SJSA1 (cell line): ENCODE measurements around the gene FIGNL2. TPM values are rescaled to one million over a fixed set of nuclear protein-coding genes. Genes with fewer than 3 reads are reported as not detected.
"Not testable (repeated sequence)": the region's sequence is repeated elsewhere in the genome, so short reads cannot be mapped to it uniquely, and the experiment has no call there.

ENCODE experiments used
- DNase-seq, 2 experiments: peaks; one replicate each; pipeline ENCODE4 v3.0.0-alpha.2; 2015 to 2020; ENCODE audit warnings: low spot score in 2 of 2, low read depth in 1 of 2
- H3K27ac ChIP-seq: fragments of 250-450 bp; sonication (Bioruptor Pico); 2 replicates; pipeline ENCODE4 v1.5.1; 2020; ENCODE audit warnings: mild to moderate bottlenecking, moderate library complexity
- H3K27me3 ChIP-seq: fragments of 250-450 bp; sonication (Bioruptor Pico); replicated peaks from 2 replicates; pipeline ENCODE4 v1.5.1; 2020; ENCODE audit warnings: mild to moderate bottlenecking, moderate library complexity
- H3K36me3 ChIP-seq: fragments of 250-450 bp; sonication (Bioruptor Pico); 2 replicates; pipeline ENCODE4 v1.5.1; 2020; ENCODE audit warnings: mild to moderate bottlenecking
- H3K4me1 ChIP-seq: fragments of 250-450 bp; sonication (Bioruptor Pico); replicated peaks from 2 replicates; pipeline ENCODE4 v1.6.1; 2021; ENCODE audit warnings: mild to moderate bottlenecking
- H3K4me3 ChIP-seq: fragments of 250-450 bp; sonication (Bioruptor Pico); 2 replicates; pipeline ENCODE4 v1.5.1; 2020; ENCODE audit warnings: mild to moderate bottlenecking
- H3K9me3 ChIP-seq: fragments of 250-450 bp; sonication (Bioruptor Pico); replicated peaks from 2 replicates; pipeline ENCODE4 v1.5.1; 2020; ENCODE audit warnings: mild to moderate bottlenecking
- total RNA-seq: library from RNA; depleted of rRNA; stranded (reverse); fragments of >200 nt; shearing (Covaris generic); gene quantifications from 2 replicates; pipeline ENCODE4 v1.2.3, GENCODE V29; 2014

FIGNL2 gene
- total RNA-seq, 1 experiment from 2014 or later = not detected

DNA sequence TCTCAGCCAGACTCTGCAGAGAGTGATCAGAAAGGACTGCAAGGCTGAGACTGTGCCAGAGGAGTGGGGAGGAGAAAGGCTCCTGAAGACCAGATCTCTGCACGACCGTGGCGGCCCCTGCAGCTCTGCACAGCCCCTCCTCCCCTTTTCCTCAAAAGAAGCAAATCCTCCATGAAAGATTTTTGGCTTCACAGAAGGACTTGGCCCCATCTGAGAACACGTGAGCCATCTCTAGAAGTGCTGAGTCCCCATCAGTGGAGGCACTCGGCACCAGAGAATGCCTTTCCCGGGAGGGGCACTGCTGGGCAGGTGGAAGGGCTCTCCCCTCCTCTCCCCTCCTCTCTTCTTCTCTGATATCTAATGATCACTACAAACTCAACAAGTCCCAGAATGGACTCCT is 6.8 kb downstream of the FIGNL2 start:
- no peaks in the 10 kb centered on the region for H3K9me3 ChIP-seq
- no peaks in the 10 kb centered on the region for H3K4me1 ChIP-seq
- H3K4me3 ChIP-seq = no peak overlapping the region
- peaks cover 52% of the 10 kb centered on the region for H3K27me3 ChIP-seq
- no peak for DNase-seq
- no peak overlapping the region for H3K27ac ChIP-seq
- H3K36me3 ChIP-seq = no peaks in the 10 kb centered on the region

DNA sequence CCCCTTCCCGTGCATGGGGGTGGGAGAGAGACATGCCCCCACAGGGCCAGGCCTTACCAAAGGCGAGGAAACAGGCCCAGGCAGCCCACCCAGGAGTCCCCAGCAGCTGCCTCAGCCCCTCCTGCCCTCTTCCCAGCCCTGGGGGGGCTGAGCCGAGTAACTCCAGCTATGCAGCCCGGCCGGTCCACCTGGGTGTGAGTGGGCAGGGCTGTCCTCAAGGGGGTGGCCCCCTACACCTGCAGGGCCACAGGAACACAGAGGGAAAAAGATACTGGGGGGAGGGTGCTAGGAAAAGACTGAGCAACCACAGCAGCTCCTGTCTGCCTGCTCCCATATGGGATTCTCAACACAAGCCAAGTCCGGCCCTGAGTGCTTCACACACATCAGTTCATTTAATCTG is 7.6 kb downstream of the FIGNL2 start:
- H3K36me3 ChIP-seq = no peaks in the 10 kb centered on the region
- H3K4me1 ChIP-seq = no peaks in the 10 kb centered on the region
- no peak for DNase-seq
- H3K27me3 ChIP-seq = peaks cover 44% of the 10 kb centered on the region
- H3K27ac ChIP-seq = no peak overlapping the region
- H3K9me3 ChIP-seq = no peaks in the 10 kb centered on the region
- H3K4me3 ChIP-seq = no peak overlapping the region

DNA sequence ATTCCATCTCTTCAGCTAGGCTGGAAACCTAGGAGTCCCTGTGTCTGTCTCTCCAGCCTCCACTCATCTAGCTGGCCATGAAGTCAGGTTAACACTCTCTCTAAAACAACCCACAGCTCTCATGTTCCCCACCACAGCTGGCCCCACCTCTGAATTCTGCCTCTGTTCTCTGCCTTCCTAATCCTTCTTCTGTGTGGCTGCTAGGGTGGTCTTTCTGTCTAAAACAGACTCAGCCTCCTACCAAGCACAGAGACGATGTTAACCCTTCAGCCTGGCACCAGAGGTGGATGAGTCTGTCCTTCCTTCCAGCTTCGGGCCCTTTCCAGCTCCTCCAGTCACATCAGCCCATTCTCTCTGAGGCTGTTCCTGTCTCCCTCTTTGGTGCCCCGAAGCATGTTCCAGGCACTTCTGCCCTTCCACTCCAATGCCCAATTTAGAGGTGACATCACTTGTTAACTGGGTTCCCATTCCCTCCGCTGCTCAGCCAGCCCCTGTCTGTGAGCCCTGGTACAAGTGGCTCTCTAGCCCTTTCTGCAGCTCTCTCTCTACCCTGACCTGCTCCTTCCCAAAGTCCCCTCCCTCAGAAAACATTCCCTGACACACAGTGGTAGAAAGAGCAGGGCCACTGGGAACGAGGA is 9.1 kb downstream of the FIGNL2 start:
- Histone ChIP-seq H3K36me3 (no peaks in the 10 kb centered on the region), H3K9me3 (no peaks in the 10 kb centered on the region), H3K27ac (no peak overlapping the region), H3K4me3 (no peak overlapping the region), H3K4me1 (no peaks in the 10 kb centered on the region), H3K27me3 (peaks cover 33% of the 10 kb centered on the region)
- DNase-seq = no peak

DNA sequence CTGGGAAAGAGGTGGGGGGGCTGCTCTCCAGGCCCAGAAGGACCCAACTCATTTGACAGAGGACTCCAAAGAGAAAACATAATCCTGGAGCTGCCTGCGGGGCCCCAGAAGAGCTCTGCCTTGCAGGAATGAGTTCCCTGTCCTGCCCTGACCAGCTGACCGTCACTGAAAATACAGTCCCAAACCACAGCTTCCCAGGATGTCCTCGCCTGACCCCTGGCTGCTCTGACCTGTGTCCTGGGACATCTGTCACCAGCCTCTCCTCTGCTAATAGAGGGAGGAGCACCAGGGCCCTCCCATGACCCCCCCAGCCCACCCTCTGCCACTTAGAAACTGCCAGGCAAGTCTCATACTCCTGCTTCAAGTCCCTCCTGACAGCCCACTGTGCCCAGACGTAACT is 9.8 kb downstream of the FIGNL2 start:
- Histone ChIP-seq H3K9me3 (no peaks in the 10 kb centered on the region), H3K4me1 (no peaks in the 10 kb centered on the region), H3K4me3 (no peak overlapping the region), H3K27me3 (peaks cover 27% of the 10 kb centered on the region), H3K36me3 (no peaks in the 10 kb centered on the region), H3K27ac (no peak overlapping the region)
- no peak for DNase-seq

DNA sequence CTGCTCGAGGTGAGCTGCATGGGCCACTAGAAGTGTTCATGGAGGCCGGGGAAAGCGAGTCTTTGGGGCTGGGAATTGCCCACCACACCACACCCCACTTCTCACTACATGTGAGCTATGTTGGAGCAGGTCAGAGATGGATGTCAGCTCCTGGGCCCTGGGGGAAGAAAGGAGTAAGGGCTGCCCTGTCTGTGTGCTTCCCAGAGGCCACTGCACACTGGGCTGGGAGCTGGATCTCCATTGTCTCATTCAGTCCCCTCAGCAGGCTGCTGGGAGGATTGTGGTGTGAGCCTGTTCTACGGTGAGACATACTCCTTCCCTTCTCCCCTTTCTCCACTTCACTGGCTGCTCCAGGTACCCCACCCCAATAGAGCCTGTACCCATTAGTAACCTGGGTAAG is 10.5 kb downstream of the FIGNL2 start:
- Histone ChIP-seq H3K4me3 (no peak overlapping the region), H3K4me1 (no peaks in the 10 kb centered on the region), H3K9me3 (no peaks in the 10 kb centered on the region), H3K36me3 (no peaks in the 10 kb centered on the region), H3K27ac (no peak overlapping the region), H3K27me3 (peaks cover 27% of the 10 kb centered on the region)
- no peak for DNase-seq

DNA sequence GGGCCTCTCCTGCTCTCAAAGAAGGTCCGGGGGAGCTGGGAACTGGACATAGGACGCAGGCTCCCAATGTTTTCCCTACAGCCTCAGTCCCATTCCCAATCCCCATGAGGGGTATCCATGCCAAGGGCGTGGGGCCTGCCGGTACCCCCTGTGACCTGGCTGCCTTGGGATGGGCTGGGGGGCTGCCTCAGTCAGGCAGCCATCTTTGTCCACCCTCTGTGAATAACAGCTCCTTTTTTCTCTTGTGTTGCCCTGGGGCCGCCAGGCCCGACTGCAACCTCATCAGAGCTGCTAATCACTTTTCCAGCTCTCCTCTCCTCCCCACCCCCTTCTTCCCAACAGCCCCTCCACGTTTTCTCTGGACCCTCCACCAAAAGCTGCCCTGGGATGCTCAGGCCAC is 11.2 kb downstream of the FIGNL2 start:
- H3K4me3 ChIP-seq = no peak overlapping the region
- H3K9me3 ChIP-seq = no peaks in the 10 kb centered on the region
- peaks cover 26% of the 10 kb centered on the region for H3K27me3 ChIP-seq
- DNase-seq = no peak
- H3K4me1 ChIP-seq = no peaks in the 10 kb centered on the region
- H3K36me3 ChIP-seq = no peaks in the 10 kb centered on the region
- no peak overlapping the region for H3K27ac ChIP-seq

DNA sequence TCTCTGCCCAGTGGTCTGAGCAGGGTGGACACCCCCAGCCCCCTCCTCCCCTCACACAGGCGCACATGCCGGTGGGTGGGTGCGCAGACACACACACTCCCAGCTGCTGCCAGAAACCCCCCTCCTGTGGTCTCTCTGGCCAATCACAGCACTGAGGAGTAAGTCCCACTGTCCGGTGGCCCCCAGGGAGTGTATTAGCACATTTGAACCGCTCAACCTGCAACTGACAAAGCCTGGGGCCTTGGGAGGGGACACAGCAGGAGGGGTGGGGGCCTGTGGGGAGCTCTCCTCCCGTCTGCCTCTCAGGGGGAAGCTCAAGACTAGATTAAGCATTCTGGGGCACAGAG is 11.7 kb downstream of the FIGNL2 start:
- Histone ChIP-seq H3K27ac (no peak overlapping the region), H3K4me1 (no peaks in the 10 kb centered on the region), H3K36me3 (no peaks in the 10 kb centered on the region), H3K9me3 (no peaks in the 10 kb centered on the region), H3K4me3 (no peak overlapping the region), H3K27me3 (peaks cover 26% of the 10 kb centered on the region)
- DNase-seq = no peak

DNA sequence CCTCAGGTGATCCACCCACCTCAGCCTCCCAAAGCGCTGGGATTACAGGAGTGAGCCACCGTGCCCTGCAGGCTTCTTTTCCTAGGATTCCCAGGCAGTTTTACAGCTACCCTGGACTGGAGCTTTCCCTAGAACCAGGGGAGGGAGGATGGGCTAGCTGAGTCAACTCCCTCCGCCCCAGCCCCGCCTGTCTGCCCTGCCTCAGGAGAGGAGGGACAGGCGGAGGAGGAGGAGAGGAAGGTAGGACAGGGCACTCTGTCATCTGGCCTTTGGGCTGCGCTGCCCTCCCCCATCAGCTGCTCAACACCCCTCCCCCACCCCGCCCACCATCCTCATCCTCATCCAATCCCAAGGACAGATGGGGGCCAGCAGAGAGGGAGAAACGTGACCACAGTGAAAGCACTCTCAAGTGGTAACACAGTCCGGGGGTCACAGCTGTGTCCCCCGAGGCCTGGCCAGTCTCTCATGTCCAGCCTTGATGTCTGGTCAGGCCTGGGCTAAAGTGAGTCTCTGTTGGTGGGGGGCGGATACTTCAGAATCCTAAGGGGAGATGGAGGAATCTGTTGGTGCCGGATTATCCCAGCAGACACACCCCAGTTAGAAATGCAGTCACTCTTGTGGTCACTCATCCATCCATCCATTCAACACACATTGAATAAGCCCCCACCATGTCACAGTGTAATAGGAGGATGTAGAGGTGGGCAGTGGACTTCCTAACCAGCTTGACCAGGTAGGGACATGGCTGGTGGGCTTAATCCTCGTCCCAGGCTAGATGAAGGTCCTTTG is 12.3 kb downstream of the FIGNL2 start:
- no peak overlapping the region for H3K4me3 ChIP-seq
- H3K27ac ChIP-seq = no peak overlapping the region
- no peak for DNase-seq
- H3K9me3 ChIP-seq = no peaks in the 10 kb centered on the region
- H3K36me3 ChIP-seq = no peaks in the 10 kb centered on the region
- peaks cover 25% of the 10 kb centered on the region for H3K27me3 ChIP-seq
- H3K4me1 ChIP-seq = no peaks in the 10 kb centered on the region

DNA sequence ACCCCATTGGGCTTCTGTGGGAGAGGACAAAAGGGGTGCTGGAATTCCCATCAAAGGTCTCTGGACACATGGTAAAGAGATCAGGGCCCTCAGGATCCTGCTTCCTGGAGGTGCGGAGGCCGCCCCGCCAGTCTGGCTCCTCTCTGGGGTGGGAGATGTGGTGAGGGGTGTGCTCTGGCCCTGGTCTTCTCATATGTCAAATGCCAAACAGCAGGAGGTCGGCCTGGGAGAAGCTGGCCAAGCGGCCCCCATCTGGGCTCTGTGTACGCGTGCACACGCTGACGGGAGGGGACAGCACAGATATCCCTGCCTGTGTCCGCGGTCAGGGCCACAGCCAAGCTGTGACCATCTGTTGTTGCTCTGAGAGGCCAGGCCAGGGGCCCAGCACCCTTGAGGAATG is 14.1 kb downstream of the FIGNL2 start:
- Histone ChIP-seq H3K4me1 (no peaks in the 10 kb centered on the region), H3K4me3 (no peak overlapping the region), H3K27me3 (peaks cover 17% of the 10 kb centered on the region), H3K36me3 (no peaks in the 10 kb centered on the region), H3K9me3 (no peaks in the 10 kb centered on the region), H3K27ac (no peak overlapping the region)
- DNase-seq = no peak

DNA sequence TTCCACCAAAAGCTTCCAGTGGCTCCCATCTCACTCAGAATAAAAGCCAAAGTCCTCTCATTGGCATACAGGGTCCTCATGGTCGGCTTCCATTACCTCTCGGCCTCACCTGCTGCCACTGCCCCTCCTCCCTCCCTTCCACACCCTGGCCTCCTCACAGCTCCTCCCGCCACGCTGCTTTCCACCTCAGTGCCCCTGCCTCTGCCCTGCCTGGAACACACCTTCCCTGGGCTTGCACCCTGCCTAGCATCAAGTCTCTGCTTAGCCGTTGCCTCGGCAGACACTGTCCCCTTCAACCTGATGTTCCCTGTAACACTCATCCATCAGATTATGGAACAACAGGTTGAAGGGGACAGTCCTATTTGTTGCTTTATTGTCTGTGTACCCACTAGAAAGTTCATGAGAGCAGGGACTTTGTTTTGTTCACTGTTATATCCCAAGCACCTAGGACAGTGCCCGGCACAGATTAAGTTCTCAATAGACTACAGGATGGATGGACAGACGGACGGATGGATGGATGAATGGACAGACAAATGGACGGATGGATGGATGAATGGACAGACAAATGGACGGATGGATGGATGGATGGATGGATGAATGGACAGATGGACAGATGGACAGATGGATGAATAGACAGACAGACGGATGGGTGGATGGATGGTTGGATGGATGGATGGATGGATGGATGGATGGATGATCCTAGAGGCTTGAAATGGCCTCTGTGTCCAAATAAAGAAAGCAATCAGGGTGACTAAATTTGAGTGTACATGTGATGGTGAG is 14.9 kb downstream of the FIGNL2 start:
- Histone ChIP-seq H3K36me3 (no peaks in the 10 kb centered on the region), H3K4me1 (no peaks in the 10 kb centered on the region), H3K27ac (no peak overlapping the region), H3K27me3 (peaks cover 15% of the 10 kb centered on the region; the same call in 1 of the 2 replicates), H3K9me3 (no peaks in the 10 kb centered on the region), H3K4me3 (no peak overlapping the region)
- no peak for DNase-seq

DNA sequence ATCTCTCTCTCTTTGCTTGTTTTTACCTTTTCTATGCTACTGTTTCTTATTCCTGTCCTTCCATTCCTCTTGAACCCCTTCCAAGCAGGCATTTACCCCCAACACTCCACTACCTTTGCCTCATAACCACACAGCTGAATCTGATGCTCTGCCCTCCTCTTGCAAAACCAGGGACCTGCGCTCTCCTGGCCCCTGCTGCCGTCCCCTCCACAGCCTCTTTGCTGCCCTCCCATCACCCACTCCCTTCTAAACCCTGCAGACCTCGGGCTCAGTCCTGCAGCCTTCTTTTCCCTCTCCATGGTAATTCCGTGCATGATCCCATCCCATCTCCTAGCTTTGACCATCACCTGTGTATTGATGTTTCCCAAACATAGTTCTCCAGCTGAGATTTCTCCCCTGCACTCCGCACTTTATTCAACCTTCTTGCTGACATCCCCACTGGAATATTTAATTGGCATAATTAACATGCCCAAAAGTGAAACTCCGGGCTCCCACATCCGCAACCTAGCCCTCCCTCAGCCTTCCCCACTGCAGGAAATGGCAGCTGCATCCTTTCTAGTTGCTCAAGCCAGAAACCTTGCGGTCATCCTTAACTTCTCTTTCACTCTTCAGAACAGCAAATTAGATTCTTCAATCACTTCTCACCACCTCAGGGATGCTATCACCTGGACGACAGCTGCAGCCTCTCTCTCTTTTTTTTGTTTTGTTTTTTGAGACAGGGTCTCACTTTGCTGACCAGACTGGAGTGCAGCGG is 16.0 kb downstream of the FIGNL2 start:
- Histone ChIP-seq H3K9me3 (no peaks in the 10 kb centered on the region), H3K36me3 (no peaks in the 10 kb centered on the region), H3K4me1 (no peaks in the 10 kb centered on the region), H3K4me3 (no peak overlapping the region), H3K27me3 (peaks cover 9% of the 10 kb centered on the region; the same call in 1 of the 2 replicates), H3K27ac (no peak overlapping the region)
- DNase-seq = no peak

DNA sequence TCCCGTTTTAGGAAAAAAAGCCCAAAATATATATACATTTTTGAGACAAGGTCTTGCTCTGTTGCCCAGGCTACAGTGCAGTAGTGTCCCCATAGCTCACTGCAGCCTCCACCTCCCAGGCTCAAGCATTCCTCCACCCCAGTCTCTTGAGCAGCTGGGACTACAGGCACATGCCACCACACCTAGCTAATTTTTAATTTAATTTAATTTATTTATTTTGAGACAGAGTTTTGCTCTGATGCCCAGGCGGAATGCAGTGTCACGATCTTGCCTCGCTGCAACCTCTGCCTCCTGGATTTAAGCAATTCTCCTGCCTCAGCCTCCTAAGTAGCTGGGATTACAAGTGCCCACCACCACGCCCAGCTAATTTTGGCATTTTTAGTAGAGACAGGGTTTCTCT is 16.7 kb downstream of the FIGNL2 start:
- not testable (repeated sequence) for H3K9me3 ChIP-seq, H3K27me3 ChIP-seq, H3K36me3 ChIP-seq, H3K27ac ChIP-seq, H3K4me1 ChIP-seq, H3K4me3 ChIP-seq, DNase-seq

DNA sequence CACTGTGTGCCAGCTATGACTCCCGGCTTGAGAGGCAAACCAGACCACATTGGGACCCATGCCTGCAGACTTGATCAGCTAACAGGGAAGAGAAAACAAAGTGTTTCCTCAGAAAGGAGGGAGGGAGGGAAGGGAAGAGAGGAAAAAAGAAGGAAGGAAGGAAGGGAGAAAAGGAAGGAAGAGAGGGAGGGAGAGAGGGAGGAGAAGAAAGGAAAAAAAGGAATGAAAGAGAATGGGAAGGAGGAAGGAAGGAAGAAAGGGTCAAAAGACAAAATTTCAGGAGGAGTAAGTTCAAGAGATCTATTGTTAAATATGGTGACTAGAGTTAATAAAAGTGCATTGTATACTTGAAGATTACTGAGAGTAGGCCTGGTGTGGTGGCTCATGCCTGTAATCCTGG is 18.9 kb downstream of the FIGNL2 start:
- Histone ChIP-seq H3K27me3 (0 out of 2 replicates have a peak, but pooled peaks cover 9% of the 10 kb centered on the region), H3K36me3 (no peaks in the 10 kb centered on the region), H3K9me3 (no peaks in the 10 kb centered on the region), H3K4me3 (no peak overlapping the region), H3K27ac (no peak overlapping the region), H3K4me1 (no peaks in the 10 kb centered on the region)
- no peak for DNase-seq
